NB4 (cell line): ENCODE results near the gene FBXO41.

Source experiments
- CTCF ChIP-seq: IDR thresholded peaks from one replicate; pipeline ENCODE4 v1.5.1; 2012; ENCODE audit warnings: low read depth, low read length
- MAX ChIP-seq: IDR thresholded peaks from 2 replicates; pipeline ENCODE4 v1.6.1; 2011; ENCODE audit warnings: low read depth, low read length
- MYC ChIP-seq: IDR thresholded peaks from 2 replicates; pipeline ENCODE4 v1.6.1; 2011; ENCODE audit warnings: low read depth, low read length
- POLR2A ChIP-seq: IDR thresholded peaks from 2 replicates; pipeline ENCODE4 v1.6.1; 2011; ENCODE audit warnings: mild to moderate bottlenecking; ENCODE audit not compliant: insufficient read length; ENCODE audit errors: extremely low read depth

- TF ChIP-seq MAX (no peak), CTCF (no peak), POLR2A (no peak), MYC (no peak)
Observed at GRCh38 chr2:73324126-73324725, 39.9 kb upstream of the FBXO41 start.
